CMK (cell line): ENCODE data around the gene EPAS1.

Experiments
- DNase-seq: peaks from one replicate; pipeline ENCODE4 v3.0.0-alpha.2; 2010; ENCODE audit warnings: low read depth

Gene EPAS1

GRCh38 chr2:46410273-46411244, 113.4 kb downstream of the EPAS1 start:
- no peak for DNase-seq

DNA sequence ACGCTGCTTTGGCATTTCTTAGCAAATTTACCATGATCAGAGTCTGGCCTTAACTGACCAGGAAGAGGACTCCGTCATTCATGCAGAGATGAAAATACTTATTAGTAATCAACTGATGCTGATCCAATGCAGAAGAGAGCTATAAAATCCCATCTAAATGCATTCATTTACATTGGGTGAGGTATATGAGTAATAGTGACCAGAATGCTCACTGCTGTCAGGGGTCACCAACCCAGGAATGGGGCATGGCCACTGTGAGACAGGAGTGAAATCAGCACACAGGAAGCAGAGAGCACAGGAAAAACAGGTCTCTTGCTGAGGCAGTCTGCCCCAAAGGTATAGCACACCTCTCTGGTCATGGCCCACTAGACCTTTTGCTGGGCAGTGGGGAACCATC, 114.0 kb downstream of the EPAS1 start:
- no peak for DNase-seq

- no peak for DNase-seq
Measured at GRCh38 chr2:46411985-46412384, 114.8 kb downstream of the EPAS1 start.

- DNase-seq = no peak
Measured at GRCh38 chr2:46413111-46413510, 115.9 kb downstream of the EPAS1 start.

DNA sequence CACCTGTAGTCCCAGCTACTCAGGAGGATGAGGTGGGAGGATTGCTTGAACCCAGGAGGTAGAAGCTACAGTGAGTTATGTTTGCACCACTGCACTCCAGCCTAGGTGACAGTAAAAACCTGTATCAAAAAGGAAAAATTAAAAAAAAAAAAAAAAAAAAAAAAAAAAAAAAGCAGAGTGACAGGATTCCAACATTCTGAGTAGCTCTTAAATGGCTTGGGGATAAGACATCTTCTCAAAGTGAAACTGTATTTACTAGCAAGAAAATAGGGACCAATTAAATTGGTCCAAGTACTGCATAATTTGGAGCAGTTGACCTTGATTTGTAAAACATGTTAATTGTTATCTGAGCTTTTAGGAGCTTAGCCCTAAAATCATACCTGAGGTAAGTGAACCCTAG, 116.4 kb downstream of the EPAS1 start:
- DNase-seq = no peak

DNA sequence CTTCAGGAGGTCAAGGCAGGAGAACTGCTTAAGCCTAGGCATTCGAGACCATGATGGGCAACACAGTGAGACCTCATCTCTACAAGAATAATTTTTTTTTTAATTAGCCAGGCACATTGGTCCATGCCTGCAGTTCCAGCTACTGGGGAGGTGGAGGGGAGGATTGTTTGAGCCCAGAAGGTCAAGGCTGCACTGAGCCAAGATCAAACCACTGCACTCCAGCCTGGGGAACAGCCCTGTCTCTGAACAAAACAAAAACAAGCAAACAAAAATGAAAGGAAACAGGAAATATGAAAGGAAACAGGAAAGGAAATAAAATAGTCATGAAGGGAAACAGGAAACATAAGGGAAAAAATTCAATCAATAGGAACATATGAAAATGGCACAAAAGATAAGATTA, 117.5 kb downstream of the EPAS1 start:
- no peak for DNase-seq

DNA sequence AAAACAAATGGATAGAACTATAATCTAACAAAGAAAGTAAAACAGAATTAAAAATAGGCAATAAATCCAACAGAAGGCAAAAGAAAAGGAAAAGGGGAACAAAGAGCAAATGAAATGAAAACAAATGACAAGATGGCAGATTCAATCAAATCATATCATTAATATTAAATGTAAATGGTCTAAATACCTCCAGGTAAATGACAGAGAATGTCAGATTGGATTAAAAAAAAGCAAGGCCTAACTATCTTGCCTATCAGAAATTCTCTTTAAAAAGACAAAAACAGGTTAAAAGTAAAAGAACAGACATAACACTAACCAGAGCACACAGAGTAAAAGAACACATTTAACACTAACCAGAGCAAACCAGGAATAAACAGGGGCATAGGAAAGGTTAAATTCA, 119.1 kb downstream of the EPAS1 start:
- DNase-seq = no peak

- DNase-seq = no peak
Measured at GRCh38 chr2:46416739-46417403, 119.7 kb downstream of the EPAS1 start.

- no peak for DNase-seq
Measured at GRCh38 chr2:46420945-46421344, 123.7 kb downstream of the EPAS1 start.

DNA sequence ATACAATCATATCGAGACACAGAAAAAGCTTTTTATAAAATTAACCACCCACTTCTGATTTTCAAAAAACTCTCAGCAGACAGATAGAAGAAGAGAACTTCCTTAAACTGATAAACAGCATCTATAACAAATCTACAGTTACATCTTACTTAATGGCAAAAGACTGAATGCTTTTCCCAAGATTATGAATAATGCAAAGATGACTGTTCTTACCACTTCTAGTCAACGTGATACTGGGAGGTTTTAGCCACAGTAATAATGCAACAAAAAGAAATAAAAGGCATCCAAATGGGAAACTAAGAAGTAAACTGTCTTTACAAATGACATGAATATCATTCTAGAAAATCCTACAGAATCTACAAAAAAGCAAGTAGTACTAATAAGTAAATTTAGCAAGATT, 124.2 kb downstream of the EPAS1 start:
- DNase-seq = no peak

GRCh38 chr2:46422717-46423394, 125.6 kb downstream of the EPAS1 start:
- DNase-seq = no peak

DNA sequence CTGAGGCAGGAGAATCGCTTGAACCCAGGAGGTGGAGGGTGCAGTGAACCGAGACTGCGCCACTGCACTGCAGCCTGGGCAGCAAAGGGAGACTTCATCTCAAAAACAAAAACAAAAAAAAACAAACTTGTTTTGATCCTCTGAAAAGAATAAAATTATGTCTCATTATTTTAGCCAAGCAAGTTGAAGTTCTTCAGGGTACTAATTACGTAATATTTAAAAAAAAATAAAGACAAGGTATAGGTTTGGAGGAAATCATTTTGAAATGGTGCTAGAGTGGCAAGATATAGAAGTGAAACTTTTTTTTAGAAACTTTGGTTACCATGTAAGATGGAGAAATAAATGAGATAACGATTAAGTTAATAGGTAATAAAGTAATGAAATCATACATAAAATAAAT, 127.7 kb downstream of the EPAS1 start:
- no peak for DNase-seq

GRCh38 chr2:46428911-46429436, 131.8 kb downstream of the EPAS1 start:
- DNase-seq = no peak

GRCh38 chr2:46430413-46430812, 133.2 kb downstream of the EPAS1 start:
- no peak for DNase-seq

- DNase-seq = no peak
Measured at GRCh38 chr2:46430992-46431391, 133.8 kb downstream of the EPAS1 start.

- no peak for DNase-seq
Measured at GRCh38 chr2:46431481-46432235, 134.5 kb downstream of the EPAS1 start.

DNA sequence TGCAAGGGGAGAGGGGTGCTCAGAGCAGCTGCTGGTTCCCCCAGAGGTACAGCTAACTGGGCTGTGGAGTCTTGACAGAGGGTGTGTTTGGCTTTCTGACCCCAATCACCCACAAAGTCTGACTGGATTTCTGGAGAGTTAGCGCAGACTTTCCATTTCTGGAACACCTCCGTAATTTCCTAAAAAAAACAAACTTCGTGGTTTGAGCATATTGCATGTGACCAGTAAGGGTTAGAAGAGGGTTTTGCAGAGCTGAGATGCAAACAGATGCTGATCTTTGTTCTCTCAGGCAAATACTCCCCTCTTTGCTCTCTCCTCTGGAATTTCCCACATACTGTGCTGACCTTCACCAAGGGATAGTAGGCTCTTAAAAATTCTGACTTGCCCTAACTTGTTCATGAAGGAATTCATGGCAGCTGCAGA, 137.7 kb downstream of the EPAS1 start:
- no peak for DNase-seq

GRCh38 chr2:46435353-46435752, 138.1 kb downstream of the EPAS1 start:
- DNase-seq = no peak

GRCh38 chr2:46435796-46436360, 138.7 kb downstream of the EPAS1 start:
- DNase-seq = no peak
